NAMALWA (cell line): ENCODE results near the gene AGBL4.
"Not testable (repeated sequence)": the region's sequence is repeated elsewhere in the genome, so short reads cannot be mapped to it uniquely, and the experiment has no call there.

Source experiments
- DNase-seq: peaks from one replicate; pipeline ENCODE4 v3.0.0-alpha.2; 2015; ENCODE audit warnings: low spot score

AGBL4 gene

DNA sequence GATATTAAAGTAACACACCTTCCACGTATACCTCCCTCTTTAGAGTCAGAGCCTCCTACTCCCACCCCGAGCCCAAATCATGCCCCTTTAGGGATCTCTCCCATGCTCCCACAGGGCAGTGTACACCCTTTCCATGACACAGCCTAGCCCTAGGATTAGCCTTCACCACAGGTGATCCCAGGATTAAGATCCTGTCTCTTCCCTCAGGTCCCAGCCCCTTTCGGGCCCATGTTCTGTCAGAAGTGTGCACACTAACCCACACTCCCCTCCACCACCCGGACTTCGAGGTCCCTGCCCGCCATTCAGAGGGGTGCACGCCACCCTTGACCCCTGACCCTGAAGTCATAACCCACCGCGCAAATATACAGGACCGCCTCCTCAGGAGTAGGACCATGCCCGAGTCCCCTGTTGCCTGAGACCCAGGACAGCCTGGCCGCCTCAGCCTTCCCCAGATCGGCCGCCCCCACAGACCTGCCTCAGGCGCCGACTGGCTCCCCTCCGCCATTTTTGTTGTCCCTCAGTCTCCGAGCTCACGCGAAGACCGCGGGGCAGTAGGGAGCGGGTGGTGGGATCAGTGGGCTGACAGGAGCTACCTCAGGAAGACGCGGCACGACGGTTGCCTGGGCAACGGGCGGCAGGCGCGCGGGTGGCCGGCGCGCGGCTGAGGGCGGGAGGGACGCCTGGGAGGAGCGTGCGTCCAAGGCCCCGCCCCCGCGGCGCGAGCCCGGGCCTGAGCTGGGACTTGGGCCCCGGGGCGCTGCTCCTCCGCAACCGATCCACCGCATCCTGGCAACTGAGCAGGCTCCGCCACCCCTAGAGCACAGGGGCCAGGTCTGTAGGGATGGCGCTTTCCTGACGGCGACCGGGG is at the start of gene AGBL4:
Gene AGBL4, minus strand, starts transcription at position 663 of the 868 bp plus-strand sequence.
- no peak for DNase-seq

DNA sequence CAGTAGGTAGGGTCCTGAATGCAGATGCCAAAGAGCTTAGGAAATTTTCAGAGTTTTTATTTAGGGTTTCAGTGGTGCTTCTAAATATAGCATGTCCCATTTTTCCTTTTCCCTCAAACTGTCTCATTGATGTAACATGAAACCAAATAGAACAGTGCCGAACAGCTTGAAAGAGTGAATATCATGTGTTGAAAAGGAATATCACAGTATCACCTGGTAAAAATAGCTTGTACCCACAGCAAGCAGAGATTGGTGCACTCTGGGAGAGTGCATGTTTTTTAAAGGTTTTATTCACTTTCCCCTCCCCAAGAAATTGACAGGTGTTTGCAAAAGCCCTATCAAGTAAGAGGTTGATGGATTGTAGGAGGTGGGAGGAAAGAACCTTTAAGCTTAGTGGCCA is 43.1 kb upstream of the AGBL4 start:
- DNase-seq, result no peak

DNA sequence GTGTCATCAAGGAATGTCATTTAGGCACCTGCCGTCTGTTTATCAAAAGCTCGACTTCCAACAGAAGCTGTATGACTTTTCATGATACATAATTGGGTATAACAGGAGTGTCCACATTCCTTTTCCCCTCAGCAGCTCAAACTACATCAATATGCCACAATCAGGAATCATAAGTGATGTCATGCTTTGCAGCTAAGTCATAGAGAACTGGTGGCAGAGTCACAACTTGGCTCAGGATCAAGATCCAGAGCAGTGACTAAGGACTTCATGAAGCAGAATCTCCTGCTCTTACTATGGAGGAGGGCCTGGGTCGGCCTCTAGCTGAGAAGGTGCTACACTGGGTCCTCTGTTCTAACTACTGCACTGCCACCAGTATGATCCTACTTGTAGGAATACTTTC is 36.5 kb upstream of the AGBL4 start:
- no peak for DNase-seq

DNA sequence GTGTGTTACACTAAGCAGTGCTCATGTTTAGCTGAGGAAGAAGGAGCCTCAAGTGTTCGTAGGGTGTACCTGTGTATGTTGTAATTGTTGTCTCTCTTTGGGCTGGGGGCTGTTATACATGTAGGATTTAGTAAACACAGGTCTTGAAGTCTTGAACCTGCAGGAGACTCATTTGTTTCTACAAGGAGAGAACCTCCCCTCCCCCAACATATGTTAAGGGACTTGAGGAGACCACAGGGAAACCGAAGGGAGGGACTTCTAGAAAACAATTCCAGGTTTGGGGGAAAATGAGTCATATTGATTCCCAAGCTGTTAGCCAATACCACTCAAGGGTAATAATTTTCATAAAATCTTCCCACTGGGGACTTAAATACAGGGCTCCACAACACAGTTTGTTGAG is 25.0 kb upstream of the AGBL4 start:
- DNase-seq, result no peak

DNA sequence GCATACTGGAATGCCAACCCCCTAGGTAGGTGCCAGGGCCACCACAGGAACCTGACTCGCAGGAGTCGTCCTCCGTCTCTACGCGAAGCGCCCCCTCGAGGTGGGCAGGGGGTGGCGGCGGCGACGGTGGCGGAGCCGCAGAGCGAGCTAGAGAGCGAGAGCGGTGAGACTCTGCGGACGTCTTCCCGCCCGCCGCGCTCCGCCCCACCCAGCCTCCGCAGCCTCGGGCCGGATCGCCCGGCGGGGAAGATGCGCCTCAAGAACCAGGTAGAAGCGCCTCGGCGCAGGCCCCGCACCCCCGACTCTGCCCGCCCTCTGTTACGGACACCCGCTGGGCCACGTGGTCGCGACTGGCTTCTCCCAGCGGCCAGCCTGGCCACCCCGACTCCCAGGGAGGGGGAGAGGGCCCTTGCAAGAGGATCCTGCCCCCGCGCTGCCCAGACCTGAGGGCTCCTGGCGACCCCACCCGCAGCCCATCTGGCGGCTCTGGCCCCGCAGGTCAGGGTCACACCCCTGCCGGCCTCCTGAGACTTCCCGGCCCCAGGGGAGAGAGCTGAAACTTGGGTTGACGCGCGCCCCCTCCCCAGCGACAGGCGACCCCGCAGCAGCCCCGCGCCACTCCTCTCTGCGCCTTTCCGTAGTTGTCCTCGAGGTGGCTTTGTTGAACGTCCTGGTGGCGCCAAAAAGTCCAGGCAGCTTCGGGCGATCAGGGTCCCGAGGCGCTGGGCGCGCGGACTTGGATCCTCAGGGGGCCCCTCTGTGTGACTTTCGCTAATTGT is 24.4 kb upstream of the AGBL4 start:
- DNase-seq, result no peak

DNA sequence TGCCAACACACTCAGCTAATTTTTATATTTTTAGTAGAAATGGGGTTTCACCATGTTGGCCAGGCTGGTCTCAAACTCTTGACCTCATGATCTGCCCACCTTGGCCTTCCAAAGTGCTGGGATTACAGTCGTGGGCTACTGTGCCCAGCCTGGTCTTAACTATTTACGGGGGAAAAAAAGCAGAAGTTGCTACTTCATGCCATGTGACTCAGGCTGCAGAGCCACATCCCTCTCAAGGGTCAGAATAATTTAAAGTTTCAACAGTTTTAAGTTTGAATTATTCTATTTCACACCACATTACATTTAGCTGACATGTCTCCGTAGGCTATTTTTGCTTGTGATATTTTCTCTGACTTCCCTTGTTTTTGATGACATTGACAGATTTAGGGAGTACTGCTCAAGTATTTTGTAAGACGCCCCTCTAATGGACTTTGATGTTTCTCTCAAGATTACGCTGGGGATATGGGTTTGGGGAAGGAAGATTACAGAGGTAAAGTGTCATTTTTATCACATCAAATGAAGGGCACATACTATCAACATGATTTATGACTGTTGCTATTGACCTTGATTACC is 14.6 kb upstream of the AGBL4 start:
- DNase-seq, result no peak

DNA sequence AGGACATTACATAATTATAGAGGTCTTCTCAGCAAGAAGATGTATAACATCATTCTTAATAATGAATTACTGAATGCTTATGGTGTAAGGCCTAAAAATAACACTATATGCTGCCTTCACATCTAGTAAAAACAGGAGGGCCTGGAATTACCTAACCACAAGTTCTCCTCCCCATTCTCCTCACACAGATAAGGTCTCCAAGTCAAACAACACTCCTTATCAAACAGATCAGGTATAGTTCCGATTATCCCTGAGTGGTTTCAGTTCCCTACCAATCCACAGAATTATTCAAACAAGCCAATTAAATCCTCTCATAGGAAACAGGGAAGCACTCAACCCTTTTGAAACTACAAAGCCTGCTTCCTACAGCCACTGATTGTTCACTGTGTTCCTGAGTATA is 4.0 kb upstream of the AGBL4 start:
- DNase-seq, result no peak

DNA sequence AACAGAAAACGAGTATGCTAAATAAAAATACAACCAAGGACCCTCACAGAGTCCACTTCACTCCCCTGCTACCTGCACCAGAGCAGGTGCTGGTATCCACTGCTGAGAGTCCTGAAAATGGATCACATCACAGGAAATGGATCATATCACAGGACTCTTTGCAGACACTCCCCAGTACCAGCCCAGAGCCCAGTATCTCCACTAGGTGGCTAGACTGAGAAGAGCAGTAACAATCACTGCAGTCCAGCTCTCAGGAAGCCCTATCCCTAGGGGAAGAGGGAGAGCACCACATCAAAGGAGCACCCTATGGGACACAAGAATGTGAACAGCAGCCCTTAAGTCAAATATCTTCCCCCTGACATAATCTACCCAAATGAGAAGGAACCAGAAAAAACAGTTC is 28.0 kb downstream of the AGBL4 start:
- no peak for DNase-seq

DNA sequence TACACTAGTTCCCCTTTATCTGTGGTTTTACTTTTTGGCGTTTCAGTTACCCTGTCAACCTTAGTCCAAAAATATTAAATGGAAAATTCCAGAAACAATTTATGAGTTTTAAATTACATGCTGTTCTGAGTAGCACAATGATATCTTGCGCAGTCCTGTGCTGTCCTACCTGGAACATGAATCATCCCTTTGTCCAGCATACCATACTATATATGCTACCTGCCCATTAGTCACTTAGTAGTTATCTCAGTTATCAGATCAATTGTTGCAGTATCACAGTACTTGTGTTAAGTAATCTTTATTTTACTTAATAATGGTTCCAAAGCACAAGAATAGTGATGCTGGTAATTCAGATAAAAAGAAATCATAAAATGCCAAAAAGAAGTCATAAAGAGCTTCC is 52.7 kb downstream of the AGBL4 start:
- DNase-seq, result no peak

DNA sequence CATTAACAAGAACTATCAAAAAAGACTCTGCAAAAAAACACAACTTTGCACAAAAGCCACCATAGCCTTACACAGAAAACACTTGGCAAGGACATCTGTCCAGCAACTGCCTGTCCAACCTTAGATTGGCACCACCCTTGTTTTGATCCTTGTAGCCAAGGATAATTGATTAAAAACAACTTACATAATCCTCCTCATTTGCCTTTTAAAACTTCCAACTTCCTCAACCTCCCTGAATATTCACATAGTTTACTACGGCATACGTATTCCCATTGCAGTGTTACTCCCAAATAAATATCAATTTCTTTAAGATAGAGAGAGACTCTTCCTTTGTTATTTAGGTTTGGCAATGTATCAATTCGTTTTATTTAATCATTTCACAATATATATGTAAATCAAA is 72.4 kb downstream of the AGBL4 start:
- DNase-seq, result no peak

DNA sequence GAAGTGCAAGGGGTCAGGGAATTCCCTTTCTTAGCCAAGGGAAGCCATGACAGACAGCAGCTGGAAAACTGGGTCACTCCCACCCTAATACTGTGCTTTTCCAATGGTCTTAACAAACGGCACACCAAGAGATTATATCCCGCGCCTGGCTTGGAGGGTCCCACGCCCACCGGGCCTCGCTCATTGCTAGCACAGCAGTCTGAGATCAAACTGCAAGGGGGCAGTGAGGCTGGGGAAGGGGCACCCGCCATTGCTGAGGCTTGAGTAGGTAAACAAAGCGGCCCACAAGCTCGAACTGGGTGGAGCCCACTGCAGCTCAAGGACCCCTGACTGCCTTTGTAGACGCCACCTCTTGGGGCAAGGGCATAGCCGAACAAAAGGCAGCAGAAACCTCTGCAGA is 108.5 kb downstream of the AGBL4 start:
- not testable (repeated sequence) for DNase-seq

DNA sequence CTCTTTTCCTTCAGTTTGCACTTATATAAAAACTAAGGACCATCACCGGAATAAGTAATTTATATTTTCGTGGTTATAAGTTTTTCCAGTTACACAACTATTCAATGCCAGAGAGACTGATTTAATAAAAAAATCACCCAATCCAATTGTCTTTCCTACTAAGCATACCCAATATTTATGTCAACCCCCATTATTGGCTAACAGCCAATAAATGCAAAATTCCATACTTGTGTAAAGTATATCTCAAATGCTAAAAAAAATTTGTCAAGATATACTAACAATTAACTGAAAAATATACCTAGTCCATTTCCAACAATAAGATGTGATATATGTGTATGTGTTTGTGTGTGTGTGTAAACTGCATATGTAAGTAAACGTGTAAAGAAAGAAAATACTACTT is 117.4 kb downstream of the AGBL4 start:
- no peak for DNase-seq

DNA sequence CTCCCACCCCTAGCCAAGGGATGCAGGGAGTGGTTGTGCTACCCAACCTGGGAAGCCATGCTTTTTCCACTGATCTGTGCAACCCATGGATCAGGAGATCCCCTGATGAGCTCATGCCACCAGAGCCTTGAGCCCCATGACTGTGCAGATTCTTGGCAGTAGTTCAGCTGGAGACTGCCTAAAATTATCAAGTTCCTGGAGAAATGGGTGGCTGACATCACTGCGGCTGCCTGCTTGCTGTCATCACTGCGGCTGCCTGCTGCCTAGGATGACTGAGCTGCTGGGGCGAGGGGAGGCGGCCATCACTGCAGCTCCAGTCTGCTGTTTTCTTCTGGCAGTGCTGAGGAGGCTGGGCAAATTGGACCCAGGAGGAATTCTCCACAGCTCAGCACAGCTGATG is 159.2 kb downstream of the AGBL4 start:
- DNase-seq, result no peak

DNA sequence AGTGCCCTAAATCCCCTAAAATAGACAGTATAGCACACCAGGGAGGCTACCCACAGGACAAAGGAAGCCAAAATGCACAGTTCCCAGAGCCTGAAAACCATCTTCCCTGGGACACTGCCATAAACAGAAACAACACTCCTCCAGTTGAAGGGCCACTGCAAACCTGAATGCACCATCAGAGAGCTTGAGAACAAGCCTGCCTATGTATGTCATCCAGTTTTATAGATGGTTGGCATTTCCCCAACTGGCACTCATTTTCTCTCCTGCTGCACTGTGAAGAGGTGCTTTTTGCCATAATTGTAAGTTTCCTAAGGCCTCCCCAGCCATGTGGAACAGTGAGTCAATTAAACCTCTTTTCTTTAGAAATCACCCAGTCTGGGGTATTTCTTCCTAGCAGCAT is 169.0 kb downstream of the AGBL4 start:
- no peak for DNase-seq

DNA sequence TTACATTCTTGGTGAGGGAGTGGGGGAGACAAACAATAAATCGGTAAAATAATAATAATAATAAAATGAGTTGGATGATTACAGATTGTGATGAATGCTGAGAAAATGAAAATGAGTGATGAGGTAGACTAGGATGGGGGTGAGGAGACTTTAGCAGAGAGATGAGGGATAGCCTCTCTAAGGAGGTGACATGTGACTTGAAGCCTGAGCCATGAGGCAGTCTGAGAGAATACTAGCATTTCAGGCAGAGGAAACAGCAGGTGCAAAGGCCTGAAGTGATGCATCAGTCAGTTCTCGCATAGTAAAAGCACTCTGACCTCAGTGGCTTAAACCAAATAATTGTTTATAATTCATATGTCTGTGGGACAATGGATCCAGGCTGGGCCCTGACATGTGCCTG is 181.2 kb downstream of the AGBL4 start:
- no peak for DNase-seq

DNA sequence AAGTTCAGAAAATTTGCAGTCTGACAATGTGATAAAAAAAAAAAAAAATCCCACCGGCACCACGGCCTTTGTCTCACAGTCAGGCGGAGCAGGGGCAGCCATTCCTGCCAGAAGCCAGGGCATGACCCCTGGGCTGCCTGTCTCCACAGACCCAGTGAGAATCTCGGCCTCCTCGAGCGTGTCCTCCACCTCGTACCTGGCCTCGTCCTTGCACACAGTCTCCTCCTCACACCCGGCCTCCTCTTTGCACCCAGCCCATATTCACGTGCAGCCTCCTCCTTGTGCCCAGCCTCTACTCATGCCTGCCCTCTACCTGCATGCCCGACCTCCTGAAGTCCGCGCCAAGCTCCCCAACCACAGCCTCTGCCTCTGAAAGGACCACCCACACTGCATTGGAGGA is 182.0 kb downstream of the AGBL4 start:
- DNase-seq, result no peak

DNA sequence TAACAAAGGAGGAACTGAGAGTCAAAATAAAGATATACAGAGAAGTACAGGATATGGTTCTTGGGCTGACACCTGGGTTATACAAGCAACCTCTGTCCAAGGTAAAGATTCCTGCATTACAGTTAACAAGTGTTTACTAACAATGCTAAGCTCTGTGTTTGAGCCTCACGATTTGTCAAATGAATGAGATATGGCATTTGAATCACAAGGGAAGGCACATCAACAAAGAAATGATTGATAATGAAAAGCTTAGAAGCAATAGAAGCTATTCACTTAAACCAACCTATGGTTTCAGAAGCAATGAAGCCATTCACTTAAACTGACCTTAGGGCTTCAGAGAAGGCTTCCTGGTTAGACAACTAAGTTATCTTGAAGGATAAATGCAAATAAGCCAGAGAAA is 199.5 kb downstream of the AGBL4 start:
- DNase-seq, result no peak

DNA sequence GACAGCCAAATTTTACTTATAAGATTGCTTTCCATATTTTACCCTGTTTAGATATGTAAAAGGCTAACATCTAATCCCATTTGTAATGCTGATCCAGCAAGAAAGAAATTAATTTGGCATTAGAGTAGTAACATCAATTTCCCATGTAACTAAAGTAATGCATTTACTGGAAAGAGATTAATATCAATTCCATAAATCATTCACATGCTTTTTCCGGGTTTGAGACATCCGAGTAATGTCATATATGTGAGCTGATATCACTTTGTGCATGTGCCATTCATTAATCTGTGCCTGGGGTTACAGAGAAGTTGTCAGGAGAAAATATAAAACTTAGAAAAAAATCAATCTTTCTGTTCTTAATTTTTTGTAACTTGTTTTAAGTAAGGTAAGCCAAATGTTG is 206.1 kb downstream of the AGBL4 start:
- DNase-seq, result no peak

DNA sequence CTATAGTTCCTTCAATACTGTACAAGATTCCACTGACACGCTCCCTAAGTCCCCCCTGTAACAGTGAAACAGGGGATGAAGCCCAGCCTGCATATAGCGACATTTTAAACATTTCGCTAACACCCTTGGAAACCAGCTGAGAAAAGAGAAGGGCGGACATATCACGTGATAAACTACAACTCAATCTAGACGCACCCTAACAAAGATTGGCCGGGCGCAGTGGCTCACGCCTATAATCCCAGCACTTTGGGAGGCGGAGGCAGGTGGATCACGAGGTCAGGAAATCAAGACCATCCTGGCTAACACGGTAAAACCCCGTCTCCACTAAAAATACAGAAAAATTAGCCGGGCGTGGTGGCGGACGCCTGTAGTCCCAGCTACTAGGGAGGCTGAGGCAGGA is 236.7 kb downstream of the AGBL4 start:
- DNase-seq, result not testable (repeated sequence)

DNA sequence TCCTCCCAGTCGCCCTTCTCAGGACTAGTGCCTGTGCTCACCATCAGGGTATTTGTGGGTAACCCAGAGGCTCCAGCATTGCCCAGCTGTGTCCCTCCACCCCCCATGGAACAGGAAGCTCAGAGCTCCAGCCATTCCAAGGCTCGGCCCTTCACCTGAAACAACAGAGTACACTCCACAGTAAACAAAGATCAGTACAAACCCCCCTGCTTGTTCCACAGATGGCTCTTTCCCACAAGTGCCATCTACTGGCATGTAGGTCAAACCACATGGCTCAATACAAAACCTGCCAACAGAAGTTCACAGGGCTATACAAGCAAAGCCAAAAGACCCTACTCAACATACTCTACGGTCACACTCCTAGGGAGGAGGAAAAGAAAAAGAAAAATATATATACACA is 258.7 kb downstream of the AGBL4 start:
- DNase-seq, result peak; percentile 5

DNA sequence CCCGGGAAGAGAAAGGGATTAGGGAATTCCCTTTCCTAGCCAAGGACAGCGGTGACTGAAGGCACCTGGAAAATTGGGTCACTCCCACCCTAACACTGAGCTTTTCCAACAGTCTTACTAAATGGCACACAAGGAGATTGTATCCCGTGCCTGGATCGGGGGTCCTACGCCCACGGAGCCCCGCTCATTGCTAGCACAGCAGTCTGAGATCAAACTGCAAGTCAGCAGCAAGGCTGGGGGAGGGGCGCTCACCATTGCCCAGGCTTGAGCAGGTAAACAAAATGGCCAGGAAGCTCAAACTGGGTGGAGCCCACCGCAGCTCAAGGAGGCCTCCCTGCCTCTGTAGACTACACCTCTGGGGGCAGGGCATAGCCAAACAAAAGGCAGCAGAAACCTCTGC is 285.6 kb downstream of the AGBL4 start:
- not testable (repeated sequence) for DNase-seq

DNA sequence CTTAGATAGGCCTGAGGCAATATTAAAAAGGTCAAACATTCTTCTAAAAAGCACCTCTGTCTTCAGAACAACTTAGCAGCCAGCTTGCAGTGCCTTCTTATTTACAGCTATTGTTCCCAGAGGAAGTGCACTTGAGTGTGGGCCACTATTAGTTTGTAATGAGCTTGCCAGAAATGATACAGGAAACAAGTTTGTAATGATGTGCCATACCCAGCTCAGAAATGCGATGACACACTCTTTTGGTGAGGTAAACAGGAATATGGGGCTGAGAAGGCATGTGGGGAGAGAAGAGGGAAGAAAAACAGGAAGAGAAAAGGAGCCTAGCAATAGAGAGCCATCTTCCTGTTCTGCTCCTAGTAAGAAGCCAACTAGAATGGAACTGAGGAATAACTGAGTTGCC is 295.4 kb downstream of the AGBL4 start:
- no peak for DNase-seq

DNA sequence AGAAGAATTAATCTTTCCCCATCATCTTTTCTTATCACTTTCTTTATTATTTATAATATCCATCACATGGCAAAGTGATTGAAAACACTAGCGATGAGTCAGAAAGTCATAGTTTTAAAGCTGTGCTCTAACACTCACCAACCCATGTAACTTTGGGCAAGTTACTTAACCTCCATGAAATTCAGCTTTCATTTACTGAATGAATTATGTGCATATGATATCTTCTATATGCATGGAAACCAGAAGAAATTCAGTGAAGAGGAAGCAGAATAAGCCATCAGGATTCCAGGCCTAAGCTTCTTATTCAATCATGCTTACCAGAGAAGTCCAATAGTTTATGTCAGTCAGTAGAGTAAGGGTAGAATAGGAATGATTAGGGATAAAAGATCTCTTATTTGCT is 300.1 kb downstream of the AGBL4 start:
- no peak for DNase-seq
